ENCODE results near the gene ZNF823.

Gene ZNF823

GRCh38 chr19:11694533-11695439 lies 44.0 kb downstream of the ZNF823 start:
- no peak for TF ChIP-seq REST (IDR thresholded peaks at IDR 0.05; ENCODE audit: low read depth)
- no peak for TF ChIP-seq YY1 (IDR thresholded peaks at IDR 0.05; ENCODE audit: low read depth)
- no peak for TF ChIP-seq EP300 (IDR thresholded peaks at IDR 0.05; ENCODE audit: borderline replicate concordance)
- 0 out of 2 replicates have a peak, but pooled peaks have one; percentile 20 for TF ChIP-seq CREB1 (IDR thresholded peaks at IDR 0.05; ENCODE audit: low read depth)
- no peak for TF ChIP-seq RAD21 (IDR thresholded peaks at IDR 0.05; ENCODE audit: low read depth)
- TF ChIP-seq MAX (IDR thresholded peaks at IDR 0.05): 0 out of 2 replicates have a peak, but pooled peaks have one; percentile 5
- peak; percentile 69 for TF ChIP-seq ZBTB7A (IDR thresholded peaks at IDR 0.05; ENCODE audit: low read depth)
- TF ChIP-seq FOXM1 (IDR thresholded peaks at IDR 0.05; ENCODE audit: borderline replicate concordance, low read depth): no peak
- TF ChIP-seq TCF12 (IDR thresholded peaks at IDR 0.05; ENCODE audit: low read depth): no peak
- no peak for TF ChIP-seq CEBPB (IDR thresholded peaks at IDR 0.05)
- TF ChIP-seq NFIC (IDR thresholded peaks at IDR 0.05): no peak
- no peak for TF ChIP-seq TEAD4 (IDR thresholded peaks at IDR 0.05)

- no peak for TF ChIP-seq TCF12 (IDR thresholded peaks at IDR 0.05; ENCODE audit: low read depth)
- TF ChIP-seq TEAD4 (IDR thresholded peaks at IDR 0.05): no peak
- TF ChIP-seq MAX (IDR thresholded peaks at IDR 0.05): peak; percentile 45; the same call in 1 of the 2 replicates
- TF ChIP-seq ZBTB7A (IDR thresholded peaks at IDR 0.05; ENCODE audit: low read depth): no peak
- TF ChIP-seq EGR1 (IDR thresholded peaks at IDR 0.05): no peak
- no peak for TF ChIP-seq NFIC (IDR thresholded peaks at IDR 0.05)
- no peak for TF ChIP-seq TAF1 (IDR thresholded peaks at IDR 0.05; ENCODE audit: low read depth)
- TF ChIP-seq FOXM1 (IDR thresholded peaks at IDR 0.05; ENCODE audit: borderline replicate concordance, low read depth): no peak
- TF ChIP-seq CEBPB (IDR thresholded peaks at IDR 0.05): peak; percentile 87
- no peak for TF ChIP-seq CREB1 (IDR thresholded peaks at IDR 0.05; ENCODE audit: low read depth)
- peak; percentile 26; the same call in 1 of the 2 replicates for TF ChIP-seq YY1 (IDR thresholded peaks at IDR 0.05; ENCODE audit: low read depth)
- TF ChIP-seq REST (IDR thresholded peaks at IDR 0.05; ENCODE audit: low read depth): no peak
- TF ChIP-seq USF1 (IDR thresholded peaks at IDR 0.05): no peak
- TF ChIP-seq RAD21 (IDR thresholded peaks at IDR 0.05; ENCODE audit: low read depth): no peak
- no peak for TF ChIP-seq EP300 (IDR thresholded peaks at IDR 0.05; ENCODE audit: borderline replicate concordance)
These were observed 44.9 kb downstream of the ZNF823 start for GRCh38 chr19:11693505-11694499.

- TF ChIP-seq TCF12 (IDR thresholded peaks at IDR 0.05; ENCODE audit: low read depth): no peak
- no peak for TF ChIP-seq CEBPB (IDR thresholded peaks at IDR 0.05)
- no peak for TF ChIP-seq FOXM1 (IDR thresholded peaks at IDR 0.05; ENCODE audit: borderline replicate concordance, low read depth)
- no peak for TF ChIP-seq RAD21 (IDR thresholded peaks at IDR 0.05; ENCODE audit: low read depth)
- no peak for TF ChIP-seq ZBTB7A (IDR thresholded peaks at IDR 0.05; ENCODE audit: low read depth)
- no peak for TF ChIP-seq EP300 (IDR thresholded peaks at IDR 0.05; ENCODE audit: borderline replicate concordance)
- no peak for TF ChIP-seq REST (IDR thresholded peaks at IDR 0.05; ENCODE audit: low read depth)
- no peak for TF ChIP-seq NFIC (IDR thresholded peaks at IDR 0.05)
- TF ChIP-seq USF1 (IDR thresholded peaks at IDR 0.05): no peak
- TF ChIP-seq EGR1 (IDR thresholded peaks at IDR 0.05): no peak
- TF ChIP-seq MAX (IDR thresholded peaks at IDR 0.05): no peak
- no peak for TF ChIP-seq TAF1 (IDR thresholded peaks at IDR 0.05; ENCODE audit: low read depth)
- TF ChIP-seq CREB1 (IDR thresholded peaks at IDR 0.05; ENCODE audit: low read depth): no peak
- no peak for TF ChIP-seq TEAD4 (IDR thresholded peaks at IDR 0.05)
- no peak for TF ChIP-seq YY1 (IDR thresholded peaks at IDR 0.05; ENCODE audit: low read depth)
These were observed 46.5 kb downstream of the ZNF823 start for GRCh38 chr19:11692127-11692790.
